HG02884 (cell line): ENCODE measurements around the gene RSPH1.

ENCODE experiments used
- ATAC-seq: cut with Tn5 transposase; IDR thresholded peaks from one replicate; pipeline ENCODE4 v1.9.1; 2021; ENCODE audit warnings: mild to moderate bottlenecking, moderate library complexity; ENCODE audit not compliant: unreplicated experiment

Gene RSPH1

GRCh38 chr21:42532466-42533181 is 36.6 kb upstream of the RSPH1 start:
- ATAC-seq: no peak

- ATAC-seq: no peak
Measured at GRCh38 chr21:42531771-42532170, 35.7 kb upstream of the RSPH1 start.

DNA sequence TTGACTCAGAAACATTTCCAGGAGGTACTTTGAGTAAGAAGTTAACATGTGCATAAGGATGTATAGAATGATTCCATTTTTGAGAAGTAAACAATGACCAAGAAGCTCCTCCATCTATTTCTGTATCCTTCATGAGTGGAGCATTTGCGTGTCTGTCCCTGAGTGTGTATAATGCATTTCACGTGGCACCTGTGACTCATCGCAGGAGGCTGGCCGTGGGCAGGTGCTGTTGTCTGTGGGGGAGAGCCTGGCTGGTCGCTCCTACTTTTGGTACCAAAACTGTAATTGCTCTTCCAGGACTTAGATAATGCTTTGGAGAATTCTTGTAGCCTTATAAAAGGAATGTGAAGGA is 34.1 kb upstream of the RSPH1 start:
- no peak for ATAC-seq

GRCh38 chr21:42527489-42528158 is 31.6 kb upstream of the RSPH1 start:
- ATAC-seq: no peak

- no peak for ATAC-seq
Measured at GRCh38 chr21:42527127-42527488, 31.1 kb upstream of the RSPH1 start.

- no peak for ATAC-seq
Measured at GRCh38 chr21:42526379-42526727, 30.3 kb upstream of the RSPH1 start.

DNA sequence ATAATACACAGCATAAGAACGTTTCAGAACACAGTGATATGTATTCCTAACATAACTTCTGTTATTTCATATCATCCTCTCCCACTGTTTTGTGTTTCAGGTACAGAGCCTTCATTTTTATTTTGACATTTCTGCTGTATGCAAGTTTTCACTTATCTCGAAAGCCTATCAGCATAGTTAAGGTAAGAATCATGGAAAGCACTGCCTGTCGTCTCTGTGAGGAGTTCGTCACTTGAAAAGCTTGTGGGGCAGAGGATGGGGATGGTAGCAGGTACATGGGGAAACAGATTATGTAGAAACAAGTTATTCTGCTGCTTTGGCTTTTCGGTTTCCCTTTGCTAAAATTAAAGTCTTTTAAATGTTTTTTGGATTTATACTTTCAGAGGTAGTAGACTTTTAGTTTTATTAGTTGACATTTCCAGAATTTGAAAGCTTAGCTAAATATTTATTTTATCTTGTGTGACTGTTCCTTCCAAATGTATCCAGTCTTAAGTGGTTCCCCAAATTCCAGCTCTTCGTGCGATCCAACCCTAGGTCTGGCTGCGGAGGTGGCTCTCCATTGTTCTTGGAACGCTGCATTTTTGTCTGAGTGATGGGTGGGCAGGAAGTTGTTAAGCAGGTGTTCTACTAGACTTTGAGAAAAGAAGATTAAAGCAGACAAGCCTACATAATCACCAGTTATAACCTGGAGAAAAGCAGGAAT is 29.8 kb upstream of the RSPH1 start:
- ATAC-seq: no peak

- ATAC-seq: peak; percentile 13
Measured at GRCh38 chr21:42525029-42525581, 29.1 kb upstream of the RSPH1 start.

DNA sequence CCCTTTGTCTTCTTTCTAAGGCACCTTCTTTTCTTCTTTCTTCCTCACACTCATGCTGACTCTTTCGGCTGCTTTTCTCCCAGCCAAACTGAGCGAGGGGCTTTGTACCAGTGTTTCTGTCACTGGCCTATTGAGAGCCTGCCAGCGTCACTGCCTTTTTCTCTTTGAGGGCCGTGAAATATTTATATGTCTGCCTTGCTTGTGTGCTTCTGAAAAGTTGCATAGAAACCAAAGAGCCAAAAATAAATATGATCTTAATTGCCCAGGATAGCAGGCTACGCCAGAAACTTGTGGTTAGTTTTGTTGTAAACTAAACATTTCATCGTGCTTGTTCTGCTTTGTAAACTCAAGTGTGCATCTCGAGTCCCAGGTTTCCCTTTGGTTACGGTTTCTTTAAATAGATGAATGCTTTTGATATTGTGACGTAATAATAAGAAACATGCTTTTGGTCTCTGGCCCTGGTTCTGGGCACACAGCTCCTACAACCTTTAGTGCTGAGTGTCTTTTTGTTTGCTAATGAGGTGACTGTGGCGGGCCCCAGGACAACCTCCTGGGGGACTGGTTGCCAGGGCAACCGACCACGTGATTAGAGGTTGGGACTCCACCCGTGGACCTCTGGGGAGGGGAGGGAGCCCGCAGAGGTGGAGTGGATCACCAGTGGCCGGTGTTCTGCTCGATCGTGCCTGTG is 28.5 kb upstream of the RSPH1 start:
- ATAC-seq: peak; percentile 73

- ATAC-seq: no peak
Measured at GRCh38 chr21:42523941-42524340, 27.9 kb upstream of the RSPH1 start.

DNA sequence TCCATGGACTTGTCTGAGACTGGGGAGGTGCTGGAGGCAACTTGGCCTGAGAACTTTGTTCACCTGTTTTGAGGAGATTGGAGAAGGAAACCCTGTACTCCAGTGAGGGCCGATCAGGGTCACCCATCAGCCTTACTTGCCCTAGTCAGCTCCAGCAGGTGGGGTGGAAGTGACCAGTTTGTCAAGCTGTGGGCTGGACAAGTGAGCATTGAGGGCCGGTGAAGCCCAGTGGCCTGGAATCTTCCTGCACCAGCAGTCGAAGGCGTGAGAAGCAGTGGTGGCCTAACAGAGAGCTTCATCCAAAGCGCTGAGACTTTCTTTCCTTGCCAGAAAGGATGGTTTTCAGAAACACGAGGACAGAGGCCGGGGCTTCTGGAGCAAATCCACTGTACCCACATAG is 27.2 kb upstream of the RSPH1 start:
- no peak for ATAC-seq

GRCh38 chr21:42522771-42523170 is 26.7 kb upstream of the RSPH1 start:
- no peak for ATAC-seq

DNA sequence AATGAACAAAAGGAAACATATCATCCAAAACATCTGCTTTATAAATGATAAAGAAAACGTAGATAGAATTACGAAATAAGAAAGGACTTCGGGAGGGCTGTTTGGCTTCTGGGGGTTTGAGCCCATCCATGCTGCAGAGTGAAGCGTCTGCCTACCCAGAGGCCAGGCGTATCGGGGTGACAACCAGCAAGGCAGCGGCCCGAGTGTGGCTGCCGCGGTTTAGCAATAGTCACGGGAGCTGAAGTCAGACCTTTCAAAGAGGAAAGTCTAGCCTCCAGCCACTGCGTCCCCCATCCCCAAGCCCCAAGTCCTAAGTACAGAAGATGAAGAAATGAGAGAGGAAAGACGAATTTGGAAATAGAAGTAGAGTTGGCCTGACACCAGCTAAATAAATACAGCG is 26.2 kb upstream of the RSPH1 start:
- no peak for ATAC-seq

- ATAC-seq: no peak
Measured at GRCh38 chr21:42521805-42522204, 25.8 kb upstream of the RSPH1 start.

GRCh38 chr21:42521384-42521783 is 25.4 kb upstream of the RSPH1 start:
- ATAC-seq: no peak

- ATAC-seq: no peak
Measured at GRCh38 chr21:42520628-42521253, 24.7 kb upstream of the RSPH1 start.

GRCh38 chr21:42518626-42519025 is 22.6 kb upstream of the RSPH1 start:
- no peak for ATAC-seq

GRCh38 chr21:42518215-42518614 is 22.2 kb upstream of the RSPH1 start:
- ATAC-seq: no peak

- no peak for ATAC-seq
Measured at GRCh38 chr21:42515708-42516502, 19.9 kb upstream of the RSPH1 start.

DNA sequence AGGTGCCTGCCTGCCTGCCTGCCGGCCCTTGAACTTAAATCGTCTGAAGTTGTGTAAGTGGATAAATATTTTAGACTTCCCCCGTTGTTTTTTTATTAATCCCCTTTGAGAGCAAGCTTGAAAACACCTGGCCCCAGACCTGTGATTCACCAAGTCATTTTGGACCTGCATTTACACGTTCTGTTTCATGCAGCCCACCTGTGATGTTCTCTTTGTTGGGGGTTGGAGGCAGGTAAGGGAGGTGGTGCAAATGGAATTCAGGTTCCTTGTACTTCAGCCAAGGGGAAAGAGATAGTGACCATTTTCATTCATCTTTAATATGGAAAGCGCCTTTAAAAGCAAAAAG is 18.8 kb upstream of the RSPH1 start:
- ATAC-seq: no peak
